WTC11 (cell line): Measurements from ENCODE around the gene LPCAT3. TPM values are rescaled to one million over a fixed set of nuclear protein-coding genes. Genes with fewer than 3 reads are reported as not detected.

Experiments
- ATAC-seq: fragments of 200-7000 bp; cut with Tn5 transposase; 2 replicates; pipeline ENCODE4 v1.10.0; 2021; ENCODE audit warnings: mild to moderate bottlenecking, moderate library complexity
- CTCF ChIA-PET: fragments of 300-600 bp; sonication (Branson Sonifier 250); formaldehyde crosslinking; loops from one replicate; lab custom pipeline; 2021; ENCODE audit warnings: antibody characterized with exemption; lab: Charles Lee
- POLR2A ChIA-PET: fragments of 350-600 bp; sonication (Branson Sonifier 250); formaldehyde crosslinking; loops from one replicate; lab custom pipeline; 2021; ENCODE audit warnings: antibody characterized with exemption; lab: Charles Lee
- DNase-seq: peaks from one replicate; pipeline ENCODE4 v3.0.0; 2021; ENCODE audit warnings: low spot score
- H3K27ac Mint-ChIP-seq: 2 replicates; pipeline ENCODE4 v1.8.0; 2021; ENCODE audit warnings: mixed read lengths
- H3K27me3 Mint-ChIP-seq: 2 replicates; pipeline ENCODE4 v1.8.0; 2021; ENCODE audit warnings: low read depth, mild to moderate bottlenecking, moderate library complexity, mixed read lengths
- H3K36me3 Mint-ChIP-seq: 2 replicates; pipeline ENCODE4 v1.8.0; 2021; ENCODE audit warnings: mixed read lengths
- H3K4me1 Mint-ChIP-seq: 2 replicates; pipeline ENCODE4 v1.8.0; 2022; ENCODE audit warnings: mixed read lengths
- H3K4me3 Mint-ChIP-seq: 2 replicates; pipeline ENCODE4 v1.8.0; 2021; ENCODE audit warnings: mild to moderate bottlenecking, moderate library complexity, mixed read lengths
- H3K9me3 Mint-ChIP-seq: 2 replicates; pipeline ENCODE4 v1.8.0; 2021; ENCODE audit warnings: mixed read lengths
- CREM ChIP-seq: sonication (generic); formaldehyde crosslinking; IDR thresholded peaks from 2 replicates; pipeline ENCODE4 v1.8.1; 2022; ENCODE audit warnings: mild to moderate bottlenecking, missing genetic modification reagents, moderate library complexity
- CTCF ChIP-seq: fragments of 200-600 bp; IDR thresholded peaks from 2 replicates; pipeline ENCODE4 v1.8.0; 2022; ENCODE audit warnings: antibody characterized with exemption
- ESRRA ChIP-seq: sonication (generic); formaldehyde crosslinking; IDR thresholded peaks from 2 replicates; pipeline ENCODE4 v1.8.1; 2022; ENCODE audit warnings: mild to moderate bottlenecking, missing genetic modification reagents, borderline replicate concordance
- ETV6 ChIP-seq: sonication (generic); formaldehyde crosslinking; IDR thresholded peaks from 2 replicates; pipeline ENCODE4 v1.8.1; 2022; ENCODE audit warnings: mild to moderate bottlenecking, missing genetic modification reagents
- GABPB1 ChIP-seq: sonication (generic); formaldehyde crosslinking; IDR thresholded peaks from 2 replicates; pipeline ENCODE4 v1.8.1; 2023; ENCODE audit warnings: mild to moderate bottlenecking, missing genetic modification reagents
- HMGA2 ChIP-seq: fragments of 250-450 bp; sonication (Bioruptor Pico); IDR thresholded peaks from 2 replicates; pipeline ENCODE4 v1.4.0; 2021; ENCODE audit warnings: mild to moderate bottlenecking, moderate library complexity
- NFATC4 ChIP-seq: fragments of 250-450 bp; sonication (Bioruptor Pico); IDR thresholded peaks from 2 replicates; pipeline ENCODE4 v1.9.0; 2021; ENCODE audit warnings: mild to moderate bottlenecking
- PREB ChIP-seq: sonication (generic); formaldehyde crosslinking; IDR thresholded peaks from 2 replicates; pipeline ENCODE4 v1.8.1; 2022; ENCODE audit warnings: mild to moderate bottlenecking, missing genetic modification reagents, moderate library complexity, borderline replicate concordance
- ZNF121 ChIP-seq: sonication (generic); formaldehyde crosslinking; IDR thresholded peaks from 2 replicates; pipeline ENCODE4 v1.8.0; 2023; ENCODE audit warnings: missing genetic modification reagents
- ZNF219 ChIP-seq: sonication (generic); formaldehyde crosslinking; IDR thresholded peaks from 2 replicates; pipeline ENCODE4 v1.8.0; 2023; ENCODE audit warnings: missing genetic modification reagents, mild to moderate bottlenecking, borderline replicate concordance
- ZNF263 ChIP-seq: sonication (generic); formaldehyde crosslinking; IDR thresholded peaks from 2 replicates; pipeline ENCODE4 v1.8.1; 2022; ENCODE audit warnings: low read depth, mild to moderate bottlenecking, moderate library complexity, missing genetic modification reagents
- total RNA-seq: library from RNA; stranded (reverse); gene quantifications from 3 replicates; pipeline ENCODE4 v1.2.3, GENCODE V29; 2021
- TF ChIP-seq, protein P1 (sequence below): sonication (generic); formaldehyde crosslinking; IDR thresholded peaks from 2 replicates; pipeline ENCODE4 v1.8.0; 2023; ENCODE audit warnings: missing genetic modification reagents, mild to moderate bottlenecking, borderline replicate concordance
- TF ChIP-seq, protein P2 (sequence below): sonication (generic); formaldehyde crosslinking; IDR thresholded peaks from 2 replicates; pipeline ENCODE4 v1.8.1; 2023; ENCODE audit warnings: mild to moderate bottlenecking, missing genetic modification reagents, moderate library complexity
- TF ChIP-seq, protein P3 (sequence below): sonication (generic); formaldehyde crosslinking; IDR thresholded peaks from 2 replicates; pipeline ENCODE4 v1.8.1; 2023; ENCODE audit warnings: mild to moderate bottlenecking, moderate library complexity, missing genetic modification reagents
- TF ChIP-seq, protein P4 (sequence below): sonication (generic); formaldehyde crosslinking; IDR thresholded peaks from 2 replicates; pipeline ENCODE4 v1.8.1; 2022; ENCODE audit warnings: mild to moderate bottlenecking, moderate library complexity, missing genetic modification reagents
- TF ChIP-seq, protein P5 (sequence below): sonication (generic); formaldehyde crosslinking; IDR thresholded peaks from 2 replicates; pipeline ENCODE4 v1.8.0; 2022; ENCODE audit warnings: mild to moderate bottlenecking, missing genetic modification reagents

The LPCAT3 gene
- total RNA-seq, 1 experiment from 2014 or later: 40.0 TPM

DNA sequence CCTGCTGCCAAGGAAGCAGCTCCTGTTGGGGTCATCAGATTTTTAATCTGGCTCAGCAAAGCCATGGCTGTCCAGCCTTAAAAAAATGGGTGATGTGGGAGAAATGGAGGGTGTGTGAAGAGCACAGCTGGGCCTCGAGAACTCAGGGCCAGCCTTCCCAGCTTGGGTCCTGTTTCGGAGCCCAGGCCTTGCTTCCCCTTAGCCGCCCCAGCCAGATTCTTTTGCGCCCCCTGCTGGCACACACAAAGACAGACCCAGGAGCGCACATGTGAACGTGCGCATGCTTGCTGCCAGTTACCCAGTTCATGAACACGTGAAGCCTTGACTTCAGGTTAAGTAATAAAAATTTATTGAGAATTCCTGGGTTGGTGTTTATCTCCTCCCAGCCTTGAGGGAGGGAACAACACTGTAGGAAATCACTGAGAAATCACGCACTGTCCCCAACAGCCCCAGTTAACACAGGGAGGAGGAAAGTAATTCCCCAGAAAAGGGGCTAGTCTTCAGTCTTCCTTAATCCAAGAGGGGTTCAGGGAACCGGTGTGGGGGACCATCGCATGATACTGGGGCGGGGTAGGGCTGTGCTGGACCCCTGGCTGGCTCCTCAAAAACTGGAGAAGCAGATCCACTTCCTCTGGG, 53.1 kb downstream of the LPCAT3 start:
- peak; percentile 85 for DNase-seq
- TF ChIP-seq, protein P1, sequence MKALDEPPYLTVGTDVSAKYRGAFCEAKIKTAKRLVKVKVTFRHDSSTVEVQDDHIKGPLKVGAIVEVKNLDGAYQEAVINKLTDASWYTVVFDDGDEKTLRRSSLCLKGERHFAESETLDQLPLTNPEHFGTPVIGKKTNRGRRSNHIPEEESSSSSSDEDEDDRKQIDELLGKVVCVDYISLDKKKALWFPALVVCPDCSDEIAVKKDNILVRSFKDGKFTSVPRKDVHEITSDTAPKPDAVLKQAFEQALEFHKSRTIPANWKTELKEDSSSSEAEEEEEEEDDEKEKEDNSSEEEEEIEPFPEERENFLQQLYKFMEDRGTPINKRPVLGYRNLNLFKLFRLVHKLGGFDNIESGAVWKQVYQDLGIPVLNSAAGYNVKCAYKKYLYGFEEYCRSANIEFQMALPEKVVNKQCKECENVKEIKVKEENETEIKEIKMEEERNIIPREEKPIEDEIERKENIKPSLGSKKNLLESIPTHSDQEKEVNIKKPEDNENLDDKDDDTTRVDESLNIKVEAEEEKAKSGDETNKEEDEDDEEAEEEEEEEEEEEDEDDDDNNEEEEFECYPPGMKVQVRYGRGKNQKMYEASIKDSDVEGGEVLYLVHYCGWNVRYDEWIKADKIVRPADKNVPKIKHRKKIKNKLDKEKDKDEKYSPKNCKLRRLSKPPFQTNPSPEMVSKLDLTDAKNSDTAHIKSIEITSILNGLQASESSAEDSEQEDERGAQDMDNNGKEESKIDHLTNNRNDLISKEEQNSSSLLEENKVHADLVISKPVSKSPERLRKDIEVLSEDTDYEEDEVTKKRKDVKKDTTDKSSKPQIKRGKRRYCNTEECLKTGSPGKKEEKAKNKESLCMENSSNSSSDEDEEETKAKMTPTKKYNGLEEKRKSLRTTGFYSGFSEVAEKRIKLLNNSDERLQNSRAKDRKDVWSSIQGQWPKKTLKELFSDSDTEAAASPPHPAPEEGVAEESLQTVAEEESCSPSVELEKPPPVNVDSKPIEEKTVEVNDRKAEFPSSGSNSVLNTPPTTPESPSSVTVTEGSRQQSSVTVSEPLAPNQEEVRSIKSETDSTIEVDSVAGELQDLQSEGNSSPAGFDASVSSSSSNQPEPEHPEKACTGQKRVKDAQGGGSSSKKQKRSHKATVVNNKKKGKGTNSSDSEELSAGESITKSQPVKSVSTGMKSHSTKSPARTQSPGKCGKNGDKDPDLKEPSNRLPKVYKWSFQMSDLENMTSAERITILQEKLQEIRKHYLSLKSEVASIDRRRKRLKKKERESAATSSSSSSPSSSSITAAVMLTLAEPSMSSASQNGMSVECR (CRISPR knock-in tag): peak; percentile 63; the same call in 1 of the 2 replicates
- TF ChIP-seq ESRRA (CRISPR knock-in tag): no peak
- no peak for TF ChIP-seq NFATC4 (CRISPR knock-in tag)
- TF ChIP-seq CREM (CRISPR knock-in tag): no peak
- no peak for TF ChIP-seq ZNF263 (CRISPR knock-in tag)
- TF ChIP-seq, protein P2, sequence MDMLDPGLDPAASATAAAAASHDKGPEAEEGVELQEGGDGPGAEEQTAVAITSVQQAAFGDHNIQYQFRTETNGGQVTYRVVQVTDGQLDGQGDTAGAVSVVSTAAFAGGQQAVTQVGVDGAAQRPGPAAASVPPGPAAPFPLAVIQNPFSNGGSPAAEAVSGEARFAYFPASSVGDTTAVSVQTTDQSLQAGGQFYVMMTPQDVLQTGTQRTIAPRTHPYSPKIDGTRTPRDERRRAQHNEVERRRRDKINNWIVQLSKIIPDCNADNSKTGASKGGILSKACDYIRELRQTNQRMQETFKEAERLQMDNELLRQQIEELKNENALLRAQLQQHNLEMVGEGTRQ (CRISPR knock-in tag): 0 out of 2 replicates have a peak, but pooled peaks have one; percentile 25
- peak; percentile 24; the same call in 1 of the 2 replicates for TF ChIP-seq ZNF121 (CRISPR knock-in tag)
- TF ChIP-seq ETV6 (CRISPR knock-in tag): peak; percentile 75
- TF ChIP-seq CTCF: peak; percentile 71
- TF ChIP-seq HMGA2 (CRISPR knock-in tag): no peak
- TF ChIP-seq GABPB1 (CRISPR knock-in tag): no peak
- TF ChIP-seq, protein P3, sequence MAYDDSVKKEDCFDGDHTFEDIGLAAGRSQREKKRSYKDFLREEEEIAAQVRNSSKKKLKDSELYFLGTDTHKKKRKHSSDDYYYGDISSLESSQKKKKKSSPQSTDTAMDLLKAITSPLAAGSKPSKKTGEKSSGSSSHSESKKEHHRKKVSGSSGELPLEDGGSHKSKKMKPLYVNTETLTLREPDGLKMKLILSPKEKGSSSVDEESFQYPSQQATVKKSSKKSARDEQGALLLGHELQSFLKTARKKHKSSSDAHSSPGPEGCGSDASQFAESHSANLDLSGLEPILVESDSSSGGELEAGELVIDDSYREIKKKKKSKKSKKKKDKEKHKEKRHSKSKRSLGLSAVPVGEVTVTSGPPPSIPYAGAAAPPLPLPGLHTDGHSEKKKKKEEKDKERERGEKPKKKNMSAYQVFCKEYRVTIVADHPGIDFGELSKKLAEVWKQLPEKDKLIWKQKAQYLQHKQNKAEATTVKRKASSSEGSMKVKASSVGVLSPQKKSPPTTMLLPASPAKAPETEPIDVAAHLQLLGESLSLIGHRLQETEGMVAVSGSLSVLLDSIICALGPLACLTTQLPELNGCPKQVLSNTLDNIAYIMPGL: no peak
- 0 out of 2 replicates have a peak, but pooled peaks have one; percentile 12 for TF ChIP-seq ZNF219 (CRISPR knock-in tag)
- TF ChIP-seq, protein P4, sequence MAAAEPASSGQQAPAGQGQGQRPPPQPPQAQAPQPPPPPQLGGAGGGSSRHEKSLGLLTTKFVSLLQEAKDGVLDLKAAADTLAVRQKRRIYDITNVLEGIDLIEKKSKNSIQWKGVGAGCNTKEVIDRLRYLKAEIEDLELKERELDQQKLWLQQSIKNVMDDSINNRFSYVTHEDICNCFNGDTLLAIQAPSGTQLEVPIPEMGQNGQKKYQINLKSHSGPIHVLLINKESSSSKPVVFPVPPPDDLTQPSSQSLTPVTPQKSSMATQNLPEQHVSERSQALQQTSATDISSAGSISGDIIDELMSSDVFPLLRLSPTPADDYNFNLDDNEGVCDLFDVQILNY (CRISPR knock-in tag): no peak
- TF ChIP-seq, protein P5, sequence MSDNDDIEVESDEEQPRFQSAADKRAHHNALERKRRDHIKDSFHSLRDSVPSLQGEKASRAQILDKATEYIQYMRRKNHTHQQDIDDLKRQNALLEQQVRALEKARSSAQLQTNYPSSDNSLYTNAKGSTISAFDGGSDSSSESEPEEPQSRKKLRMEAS (CRISPR knock-in tag): peak; percentile 50; the same call in 1 of the 2 replicates
- TF ChIP-seq PREB (CRISPR knock-in tag): no peak
- Mint-ChIP-seq H3K4me1 (peaks cover 60% of the 10 kb centered on the region), H3K4me3 (peak overlapping the region; percentile 75), H3K27me3 (no peaks in the 10 kb centered on the region), H3K36me3 (peaks cover 46% of the 10 kb centered on the region), H3K27ac (peak overlapping the region; percentile 95), H3K9me3 (no peaks in the 10 kb centered on the region)
- ChIA-PET POLR2A (interaction anchor here (6.6 kb wide), 1 partner anchor 20 kb away, joined by 167 read pairs; the partner anchor contains the start of genes C12orf57 and RNU7-1), CTCF (interaction anchor here (0.5 to 9.7 kb wide), 24 partner anchors 9 to 276 kb away, joined by 3 to 296 read pairs (median 4); partner anchors contain the start of genes ATN1, C12orf57, CDCA3 and LPCAT3)
- ATAC-seq: peak; percentile 25
